WTC11 (cell line): Measurements from ENCODE around the gene HOXA9. TPM values are rescaled to one million over a fixed set of nuclear protein-coding genes. Genes with fewer than 3 reads are reported as not detected.
A peak's percentile ranks its signal among the peaks of the same experiment; 100 is the strongest.

Source experiments
- ATAC-seq: fragments of 200-7000 bp; cut with Tn5 transposase; 2 replicates; pipeline ENCODE4 v1.10.0; 2021; ENCODE audit warnings: mild to moderate bottlenecking, moderate library complexity
- CTCF ChIA-PET: fragments of 300-600 bp; sonication (Branson Sonifier 250); formaldehyde crosslinking; loops from one replicate; lab custom pipeline; 2021; ENCODE audit warnings: antibody characterized with exemption; lab: Charles Lee
- POLR2A ChIA-PET: fragments of 350-600 bp; sonication (Branson Sonifier 250); formaldehyde crosslinking; loops from one replicate; lab custom pipeline; 2021; ENCODE audit warnings: antibody characterized with exemption; lab: Charles Lee
- DNase-seq: peaks from one replicate; pipeline ENCODE4 v3.0.0; 2021; ENCODE audit warnings: low spot score
- H3K27ac Mint-ChIP-seq: 2 replicates; pipeline ENCODE4 v1.8.0; 2021; ENCODE audit warnings: mixed read lengths
- H3K27me3 Mint-ChIP-seq: 2 replicates; pipeline ENCODE4 v1.8.0; 2021; ENCODE audit warnings: low read depth, mild to moderate bottlenecking, moderate library complexity, mixed read lengths
- H3K36me3 Mint-ChIP-seq: 2 replicates; pipeline ENCODE4 v1.8.0; 2021; ENCODE audit warnings: mixed read lengths
- H3K4me1 Mint-ChIP-seq: 2 replicates; pipeline ENCODE4 v1.8.0; 2022; ENCODE audit warnings: mixed read lengths
- H3K4me3 Mint-ChIP-seq: 2 replicates; pipeline ENCODE4 v1.8.0; 2021; ENCODE audit warnings: mild to moderate bottlenecking, moderate library complexity, mixed read lengths
- H3K9me3 Mint-ChIP-seq: 2 replicates; pipeline ENCODE4 v1.8.0; 2021; ENCODE audit warnings: mixed read lengths
- CREB1 ChIP-seq: sonication (generic); formaldehyde crosslinking; IDR thresholded peaks from 2 replicates; pipeline ENCODE4 v1.8.0; 2023; ENCODE audit warnings: mild to moderate bottlenecking, missing genetic modification reagents
- CREM ChIP-seq: sonication (generic); formaldehyde crosslinking; IDR thresholded peaks from 2 replicates; pipeline ENCODE4 v1.8.1; 2022; ENCODE audit warnings: mild to moderate bottlenecking, missing genetic modification reagents, moderate library complexity
- FOXP1 ChIP-seq: sonication (generic); formaldehyde crosslinking; IDR thresholded peaks from 2 replicates; pipeline ENCODE4 v1.8.0; 2022; ENCODE audit warnings: missing genetic modification reagents, mild to moderate bottlenecking, moderate library complexity, borderline replicate concordance
- MXD4 ChIP-seq: fragments of 250-450 bp; sonication (Bioruptor Pico); IDR thresholded peaks from 2 replicates; pipeline ENCODE4 v1.8.0; 2021; ENCODE audit warnings: mild to moderate bottlenecking, moderate library complexity, borderline replicate concordance
- NFE2L1 ChIP-seq: sonication (generic); formaldehyde crosslinking; IDR thresholded peaks from 2 replicates; pipeline ENCODE4 v1.8.1; 2023; ENCODE audit warnings: missing genetic modification reagents
- NR3C1 ChIP-seq: sonication (generic); formaldehyde crosslinking; conservative IDR thresholded peaks from 2 replicates; pipeline ENCODE4 v1.8.1; 2023; ENCODE audit warnings: low read depth, mild to moderate bottlenecking, missing genetic modification reagents
- ZBTB21 ChIP-seq: sonication (generic); formaldehyde crosslinking; IDR thresholded peaks from 2 replicates; pipeline ENCODE4 v1.8.1; 2023; ENCODE audit warnings: mild to moderate bottlenecking, missing genetic modification reagents, borderline replicate concordance
- ZNF138 ChIP-seq: sonication (generic); formaldehyde crosslinking; conservative IDR thresholded peaks from 2 replicates; pipeline ENCODE4 v1.8.1; 2022; ENCODE audit warnings: mild to moderate bottlenecking, moderate library complexity, missing genetic modification reagents
- microRNA-seq: library from miRNA; unstranded; fragments of <30 nt; microRNA quantifications from one replicate; pipeline ENCODE4 v1.2.0, GENCODE V29; 2022; ENCODE audit warnings: borderline number of aligned reads
- total RNA-seq: library from RNA; stranded (reverse); gene quantifications from 3 replicates; pipeline ENCODE4 v1.2.3, GENCODE V29; 2021
- TF ChIP-seq, protein P1 (sequence below): sonication (generic); formaldehyde crosslinking; IDR thresholded peaks from 2 replicates; pipeline ENCODE4 v1.8.0; 2022; ENCODE audit warnings: mild to moderate bottlenecking, missing genetic modification reagents
- TF ChIP-seq, protein P2 (sequence below): fragments of 250-450 bp; sonication (Bioruptor Pico); IDR thresholded peaks from 2 replicates; pipeline ENCODE4 v1.8.0; 2021; ENCODE audit warnings: mild to moderate bottlenecking
- TF ChIP-seq, protein P3 (sequence below): sonication (generic); formaldehyde crosslinking; IDR thresholded peaks from 2 replicates; pipeline ENCODE4 v1.8.1; 2023; ENCODE audit warnings: mild to moderate bottlenecking, missing genetic modification reagents, borderline replicate concordance
- TF ChIP-seq, protein P4 (sequence below): sonication (generic); formaldehyde crosslinking; IDR thresholded peaks from 2 replicates; pipeline ENCODE4 v1.8.0; 2022; ENCODE audit warnings: mild to moderate bottlenecking, missing genetic modification reagents
- TF ChIP-seq, protein P5 (sequence below): fragments of 250-450 bp; sonication (Bioruptor Pico); IDR thresholded peaks from 2 replicates; pipeline ENCODE4 v1.9.0; 2021; ENCODE audit warnings: mild to moderate bottlenecking, borderline replicate concordance

Gene HOXA9
- total RNA-seq, 1 experiment from 2014 or later = not detected

DNA sequence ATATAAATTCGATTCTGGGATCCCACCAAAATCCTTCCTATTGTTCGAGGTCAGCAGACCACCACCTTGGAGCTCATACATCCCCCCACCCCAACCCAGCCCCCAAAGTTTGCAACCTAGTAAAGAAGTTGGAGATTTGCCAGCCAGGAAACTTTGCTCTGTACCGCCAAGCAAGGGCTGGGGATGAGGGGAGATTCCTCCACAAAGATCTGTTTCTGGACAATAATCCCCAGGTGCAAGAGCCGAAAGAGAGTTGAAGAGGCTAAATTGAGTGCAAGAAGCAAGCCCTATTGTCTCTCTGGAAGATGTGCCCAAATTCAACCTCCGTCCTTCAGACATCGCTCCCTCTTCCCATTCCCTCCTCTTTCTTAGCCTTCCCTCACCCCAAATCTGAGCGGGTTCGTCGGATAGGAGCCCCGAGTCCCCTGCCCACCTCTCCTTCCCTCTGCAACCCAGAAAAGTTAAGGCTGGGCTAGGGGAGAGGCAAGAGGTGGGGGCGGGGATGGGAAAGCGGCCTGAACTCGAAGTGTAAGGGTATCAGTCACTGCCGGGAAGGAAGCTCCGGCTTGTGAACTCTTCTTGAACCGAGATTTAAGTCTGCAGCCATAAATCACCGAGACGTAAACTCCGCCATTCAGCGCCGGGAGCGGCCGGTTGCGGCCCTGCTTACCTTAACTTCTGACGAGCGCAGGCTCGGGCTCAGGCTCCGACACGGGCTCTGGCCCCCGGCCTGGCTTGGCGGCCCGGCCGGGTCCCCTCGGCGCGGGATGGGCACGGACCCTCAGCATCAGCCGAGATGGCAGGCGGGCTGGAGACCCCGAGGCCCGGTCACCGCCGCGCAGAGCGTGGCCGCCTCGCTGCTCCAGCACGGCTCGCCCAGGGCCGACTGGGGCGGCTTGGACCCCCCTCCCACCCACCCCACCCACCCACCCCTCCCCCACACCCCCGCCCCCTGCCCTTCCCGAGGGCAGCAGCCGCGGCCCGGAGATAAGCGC lies 52.1 kb downstream of the HOXA9 start:
- POLR2A ChIA-PET = interaction anchor here (1.0 kb wide), 1 partner anchor 30 kb away, joined by 3 read pairs; the partner anchor contains the start of gene HOXA5
- DNase-seq = peak; percentile 61
- TF ChIP-seq CREM (CRISPR knock-in tag) (no peak), CREB1 (CRISPR knock-in tag) (no peak), NR3C1 (CRISPR knock-in tag) (no peak), FOXP1 (CRISPR knock-in tag) (no peak), NFE2L1 (no peak), ZBTB21 (CRISPR knock-in tag) (no peak), MXD4 (no peak), ZNF138 (CRISPR knock-in tag) (no peak)
- TF ChIP-seq, protein P1, sequence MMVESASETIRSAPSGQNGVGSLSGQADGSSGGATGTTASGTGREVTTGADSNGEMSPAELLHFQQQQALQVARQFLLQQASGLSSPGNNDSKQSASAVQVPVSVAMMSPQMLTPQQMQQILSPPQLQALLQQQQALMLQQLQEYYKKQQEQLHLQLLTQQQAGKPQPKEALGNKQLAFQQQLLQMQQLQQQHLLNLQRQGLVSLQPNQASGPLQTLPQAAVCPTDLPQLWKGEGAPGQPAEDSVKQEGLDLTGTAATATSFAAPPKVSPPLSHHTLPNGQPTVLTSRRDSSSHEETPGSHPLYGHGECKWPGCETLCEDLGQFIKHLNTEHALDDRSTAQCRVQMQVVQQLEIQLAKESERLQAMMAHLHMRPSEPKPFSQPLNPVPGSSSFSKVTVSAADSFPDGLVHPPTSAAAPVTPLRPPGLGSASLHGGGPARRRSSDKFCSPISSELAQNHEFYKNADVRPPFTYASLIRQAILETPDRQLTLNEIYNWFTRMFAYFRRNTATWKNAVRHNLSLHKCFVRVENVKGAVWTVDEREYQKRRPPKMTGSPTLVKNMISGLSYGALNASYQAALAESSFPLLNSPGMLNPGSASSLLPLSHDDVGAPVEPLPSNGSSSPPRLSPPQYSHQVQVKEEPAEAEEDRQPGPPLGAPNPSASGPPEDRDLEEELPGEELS (CRISPR knock-in tag) = no peak
- TF ChIP-seq, protein P2, sequence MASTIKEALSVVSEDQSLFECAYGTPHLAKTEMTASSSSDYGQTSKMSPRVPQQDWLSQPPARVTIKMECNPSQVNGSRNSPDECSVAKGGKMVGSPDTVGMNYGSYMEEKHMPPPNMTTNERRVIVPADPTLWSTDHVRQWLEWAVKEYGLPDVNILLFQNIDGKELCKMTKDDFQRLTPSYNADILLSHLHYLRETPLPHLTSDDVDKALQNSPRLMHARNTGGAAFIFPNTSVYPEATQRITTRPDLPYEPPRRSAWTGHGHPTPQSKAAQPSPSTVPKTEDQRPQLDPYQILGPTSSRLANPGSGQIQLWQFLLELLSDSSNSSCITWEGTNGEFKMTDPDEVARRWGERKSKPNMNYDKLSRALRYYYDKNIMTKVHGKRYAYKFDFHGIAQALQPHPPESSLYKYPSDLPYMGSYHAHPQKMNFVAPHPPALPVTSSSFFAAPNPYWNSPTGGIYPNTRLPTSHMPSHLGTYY (CRISPR knock-in tag) = no peak
- TF ChIP-seq, protein P3, sequence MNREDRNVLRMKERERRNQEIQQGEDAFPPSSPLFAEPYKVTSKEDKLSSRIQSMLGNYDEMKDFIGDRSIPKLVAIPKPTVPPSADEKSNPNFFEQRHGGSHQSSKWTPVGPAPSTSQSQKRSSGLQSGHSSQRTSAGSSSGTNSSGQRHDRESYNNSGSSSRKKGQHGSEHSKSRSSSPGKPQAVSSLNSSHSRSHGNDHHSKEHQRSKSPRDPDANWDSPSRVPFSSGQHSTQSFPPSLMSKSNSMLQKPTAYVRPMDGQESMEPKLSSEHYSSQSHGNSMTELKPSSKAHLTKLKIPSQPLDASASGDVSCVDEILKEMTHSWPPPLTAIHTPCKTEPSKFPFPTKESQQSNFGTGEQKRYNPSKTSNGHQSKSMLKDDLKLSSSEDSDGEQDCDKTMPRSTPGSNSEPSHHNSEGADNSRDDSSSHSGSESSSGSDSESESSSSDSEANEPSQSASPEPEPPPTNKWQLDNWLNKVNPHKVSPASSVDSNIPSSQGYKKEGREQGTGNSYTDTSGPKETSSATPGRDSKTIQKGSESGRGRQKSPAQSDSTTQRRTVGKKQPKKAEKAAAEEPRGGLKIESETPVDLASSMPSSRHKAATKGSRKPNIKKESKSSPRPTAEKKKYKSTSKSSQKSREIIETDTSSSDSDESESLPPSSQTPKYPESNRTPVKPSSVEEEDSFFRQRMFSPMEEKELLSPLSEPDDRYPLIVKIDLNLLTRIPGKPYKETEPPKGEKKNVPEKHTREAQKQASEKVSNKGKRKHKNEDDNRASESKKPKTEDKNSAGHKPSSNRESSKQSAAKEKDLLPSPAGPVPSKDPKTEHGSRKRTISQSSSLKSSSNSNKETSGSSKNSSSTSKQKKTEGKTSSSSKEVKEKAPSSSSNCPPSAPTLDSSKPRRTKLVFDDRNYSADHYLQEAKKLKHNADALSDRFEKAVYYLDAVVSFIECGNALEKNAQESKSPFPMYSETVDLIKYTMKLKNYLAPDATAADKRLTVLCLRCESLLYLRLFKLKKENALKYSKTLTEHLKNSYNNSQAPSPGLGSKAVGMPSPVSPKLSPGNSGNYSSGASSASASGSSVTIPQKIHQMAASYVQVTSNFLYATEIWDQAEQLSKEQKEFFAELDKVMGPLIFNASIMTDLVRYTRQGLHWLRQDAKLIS (CRISPR knock-in tag) = no peak
- TF ChIP-seq, protein P4, sequence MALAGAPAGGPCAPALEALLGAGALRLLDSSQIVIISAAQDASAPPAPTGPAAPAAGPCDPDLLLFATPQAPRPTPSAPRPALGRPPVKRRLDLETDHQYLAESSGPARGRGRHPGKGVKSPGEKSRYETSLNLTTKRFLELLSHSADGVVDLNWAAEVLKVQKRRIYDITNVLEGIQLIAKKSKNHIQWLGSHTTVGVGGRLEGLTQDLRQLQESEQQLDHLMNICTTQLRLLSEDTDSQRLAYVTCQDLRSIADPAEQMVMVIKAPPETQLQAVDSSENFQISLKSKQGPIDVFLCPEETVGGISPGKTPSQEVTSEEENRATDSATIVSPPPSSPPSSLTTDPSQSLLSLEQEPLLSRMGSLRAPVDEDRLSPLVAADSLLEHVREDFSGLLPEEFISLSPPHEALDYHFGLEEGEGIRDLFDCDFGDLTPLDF (CRISPR knock-in tag) = no peak
- TF ChIP-seq, protein P5, sequence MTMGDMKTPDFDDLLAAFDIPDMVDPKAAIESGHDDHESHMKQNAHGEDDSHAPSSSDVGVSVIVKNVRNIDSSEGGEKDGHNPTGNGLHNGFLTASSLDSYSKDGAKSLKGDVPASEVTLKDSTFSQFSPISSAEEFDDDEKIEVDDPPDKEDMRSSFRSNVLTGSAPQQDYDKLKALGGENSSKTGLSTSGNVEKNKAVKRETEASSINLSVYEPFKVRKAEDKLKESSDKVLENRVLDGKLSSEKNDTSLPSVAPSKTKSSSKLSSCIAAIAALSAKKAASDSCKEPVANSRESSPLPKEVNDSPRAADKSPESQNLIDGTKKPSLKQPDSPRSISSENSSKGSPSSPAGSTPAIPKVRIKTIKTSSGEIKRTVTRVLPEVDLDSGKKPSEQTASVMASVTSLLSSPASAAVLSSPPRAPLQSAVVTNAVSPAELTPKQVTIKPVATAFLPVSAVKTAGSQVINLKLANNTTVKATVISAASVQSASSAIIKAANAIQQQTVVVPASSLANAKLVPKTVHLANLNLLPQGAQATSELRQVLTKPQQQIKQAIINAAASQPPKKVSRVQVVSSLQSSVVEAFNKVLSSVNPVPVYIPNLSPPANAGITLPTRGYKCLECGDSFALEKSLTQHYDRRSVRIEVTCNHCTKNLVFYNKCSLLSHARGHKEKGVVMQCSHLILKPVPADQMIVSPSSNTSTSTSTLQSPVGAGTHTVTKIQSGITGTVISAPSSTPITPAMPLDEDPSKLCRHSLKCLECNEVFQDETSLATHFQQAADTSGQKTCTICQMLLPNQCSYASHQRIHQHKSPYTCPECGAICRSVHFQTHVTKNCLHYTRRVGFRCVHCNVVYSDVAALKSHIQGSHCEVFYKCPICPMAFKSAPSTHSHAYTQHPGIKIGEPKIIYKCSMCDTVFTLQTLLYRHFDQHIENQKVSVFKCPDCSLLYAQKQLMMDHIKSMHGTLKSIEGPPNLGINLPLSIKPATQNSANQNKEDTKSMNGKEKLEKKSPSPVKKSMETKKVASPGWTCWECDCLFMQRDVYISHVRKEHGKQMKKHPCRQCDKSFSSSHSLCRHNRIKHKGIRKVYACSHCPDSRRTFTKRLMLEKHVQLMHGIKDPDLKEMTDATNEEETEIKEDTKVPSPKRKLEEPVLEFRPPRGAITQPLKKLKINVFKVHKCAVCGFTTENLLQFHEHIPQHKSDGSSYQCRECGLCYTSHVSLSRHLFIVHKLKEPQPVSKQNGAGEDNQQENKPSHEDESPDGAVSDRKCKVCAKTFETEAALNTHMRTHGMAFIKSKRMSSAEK (CRISPR knock-in tag) = no peak

More for the DNA sequence above, 52.1 kb downstream of the HOXA9 start:
- H3K4me3 Mint-ChIP-seq = peak overlapping the region; percentile 57
- H3K36me3 Mint-ChIP-seq = no peaks in the 10 kb centered on the region
- H3K9me3 Mint-ChIP-seq = no peaks in the 10 kb centered on the region
- ATAC-seq = peak; percentile 21
- CTCF ChIA-PET = interaction anchor here (0.6 kb wide), 1 partner anchor 280 kb away, joined by 3 read pairs; no protein-coding TSS in a partner anchor
- no peak overlapping the region for H3K27ac Mint-ChIP-seq
- H3K4me1 Mint-ChIP-seq = peaks cover 20% of the 10 kb centered on the region
- peaks cover 95% of the 10 kb centered on the region for H3K27me3 Mint-ChIP-seq

Small RNA genes within 50 kb of the gene (microRNA-seq; reads per million reads assigned to microRNA genes)
- gene MIR196B = not detected

Other genes with a start within 250 kb of the HOXA9 start
- not detected in 3 replicates for gene HOXA1, start 69.5 kb downstream of the HOXA9 start, total RNA-seq
- not detected in 3 replicates for gene HOXA2, start 62.9 kb downstream of the HOXA9 start, total RNA-seq
- not detected in 3 replicates for gene HOXA4, start 34.8 kb downstream of the HOXA9 start, total RNA-seq
- gene HOXA5, start 21.9 kb downstream of the HOXA9 start, total RNA-seq = 0.14 TPM in 1 of 3 replicates, not detected in the others
- gene HOXA6, start 17.8 kb downstream of the HOXA9 start, total RNA-seq = not detected in 3 replicates
- 0.11 TPM in 1 of 3 replicates, not detected in the others for gene HOXA3, start 13.0 kb downstream of the HOXA9 start, total RNA-seq
- not detected in 3 replicates for gene HOXA7, start 8.9 kb downstream of the HOXA9 start, total RNA-seq
- 0.07 TPM in 1 of 3 replicates, not detected in the others for gene HOXA10, start 8.8 kb upstream of the HOXA9 start, total RNA-seq
- gene HOXA11, start 19.7 kb upstream of the HOXA9 start, total RNA-seq = not detected in 3 replicates
- not detected in 3 replicates for gene HOXA13, start 34.6 kb upstream of the HOXA9 start, total RNA-seq
- not detected in 3 replicates for gene EVX1, start 77.3 kb upstream of the HOXA9 start, total RNA-seq